CD4-positive, alpha-beta T cell treated with Interleukin-4 for 1 hour (primary cell): ENCODE results near the gene VHLL.

ENCODE experiments used
- DNase-seq, 2 donors: peaks; one replicate each; pipeline ENCODE4 v3.0.0-alpha.2; 2020 to 2022

VHLL gene

GRCh38 chr1:156289857-156290256, 9.2 kb downstream of the VHLL start:
- no peak for DNase-seq

DNA sequence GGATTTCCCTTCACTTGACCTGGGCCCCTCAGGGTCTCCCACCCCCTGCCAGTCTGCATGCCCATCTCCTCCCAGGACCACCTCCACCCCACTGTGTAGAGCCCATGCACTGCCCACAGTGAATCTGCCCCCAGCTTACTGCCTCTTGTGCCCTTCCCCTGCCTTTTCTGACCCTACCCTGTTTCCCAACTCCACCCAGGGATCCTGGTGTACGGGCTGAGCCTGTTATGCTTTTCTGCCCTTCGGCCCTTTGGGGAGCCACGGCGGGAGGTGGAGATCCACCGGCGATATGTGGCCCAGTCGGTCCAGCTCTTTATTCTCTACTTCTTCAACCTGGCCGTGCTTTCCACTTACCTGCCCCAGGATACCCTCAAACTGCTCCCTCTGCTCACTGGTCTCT, 13.0 kb downstream of the VHLL start:
- no peak for DNase-seq

- no peak for DNase-seq
These were observed 13.7 kb downstream of the VHLL start for GRCh38 chr1:156285437-156285836.

DNA sequence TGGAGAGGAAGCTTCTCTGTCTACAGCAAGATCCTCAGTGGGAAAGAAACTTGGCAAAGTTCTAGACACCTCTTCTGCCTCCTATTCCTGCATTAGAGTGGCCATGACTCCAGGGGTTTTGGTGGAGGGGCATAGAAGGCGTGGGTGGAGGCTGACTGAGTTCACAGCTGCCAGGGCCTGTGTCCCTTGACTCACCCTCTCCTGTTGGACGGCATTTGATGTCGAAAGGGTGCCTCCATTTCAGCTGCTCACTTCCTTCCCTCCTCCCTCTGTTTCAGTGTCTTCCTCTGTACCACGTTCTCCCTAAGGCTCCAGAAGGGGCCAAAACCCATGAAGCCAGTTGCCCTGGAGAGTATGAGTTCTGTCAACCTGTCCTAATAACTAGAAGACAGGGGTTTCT, 14.3 kb downstream of the VHLL start:
- no peak for DNase-seq

DNA sequence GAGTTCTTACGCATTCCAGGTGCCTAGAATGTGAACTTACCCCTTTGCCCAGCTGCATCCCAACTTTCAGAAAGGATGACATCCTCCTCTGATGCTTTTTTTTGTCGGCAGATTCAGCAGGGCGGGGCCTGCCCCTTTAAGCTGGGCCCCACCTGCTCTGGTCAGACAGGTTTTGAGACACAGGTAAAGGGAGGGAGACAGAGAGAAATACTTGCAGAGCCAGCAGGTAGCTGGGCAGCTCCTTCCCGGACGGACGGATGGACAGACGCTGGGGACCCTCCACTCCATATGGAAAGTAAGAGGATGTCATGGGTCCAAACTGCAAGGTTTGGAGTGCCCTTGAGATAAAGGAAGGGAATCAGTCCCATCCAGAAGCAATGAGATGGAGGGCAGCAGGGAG, 15.0 kb downstream of the VHLL start, which contains the start of gene TMEM79:
TSS of gene TMEM79 (plus strand) at position 214 of the 400 bp plus-strand sequence. CDS start 902 bp downstream, outside the sequence.
- no peak for DNase-seq

- no peak for DNase-seq
These were observed 15.6 kb downstream of the VHLL start for GRCh38 chr1:156283521-156283920.

- peak; percentile 98 for DNase-seq
These were observed 16.5 kb downstream of the VHLL start, which contains the start of gene SMG5 for GRCh38 chr1:156282479-156283222. Gene SMG5 (minus strand): TSS chr1:156282825. CDS start chr1:156282680, 145 bp downstream.

- no peak for DNase-seq
These were observed 17.2 kb downstream of the VHLL start for GRCh38 chr1:156281693-156282478.

GRCh38 chr1:156281281-156281680, 17.8 kb downstream of the VHLL start:
- peak; percentile 17 to 22 for DNase-seq

DNA sequence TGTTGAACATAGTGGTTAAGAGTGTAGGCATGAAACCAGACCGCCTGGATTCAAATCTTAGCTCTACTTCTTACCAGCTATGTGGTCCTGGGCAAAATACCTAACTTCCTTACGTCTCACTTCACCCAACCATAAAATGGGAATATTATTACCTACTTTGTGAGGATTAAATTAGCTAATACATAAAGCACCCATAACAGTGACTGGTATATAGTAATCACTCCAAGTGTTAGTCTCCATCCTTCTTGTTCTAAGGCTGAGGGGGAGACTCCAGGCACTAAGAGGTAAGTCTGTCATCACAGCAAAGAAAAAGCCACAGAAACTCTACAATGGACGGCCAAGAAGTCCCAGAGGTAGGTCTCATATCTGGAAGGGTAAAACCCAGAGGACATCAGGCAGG, 19.3 kb downstream of the VHLL start:
- DNase-seq, result no peak

- no peak for DNase-seq
These were observed 22.1 kb downstream of the VHLL start for GRCh38 chr1:156276966-156277381.

- no peak for DNase-seq
These were observed 22.6 kb downstream of the VHLL start for GRCh38 chr1:156276532-156276931.

GRCh38 chr1:156270314-156270713, 28.8 kb downstream of the VHLL start:
- no peak for DNase-seq

- no peak for DNase-seq
These were observed 30.8 kb downstream of the VHLL start for GRCh38 chr1:156268336-156268735.

DNA sequence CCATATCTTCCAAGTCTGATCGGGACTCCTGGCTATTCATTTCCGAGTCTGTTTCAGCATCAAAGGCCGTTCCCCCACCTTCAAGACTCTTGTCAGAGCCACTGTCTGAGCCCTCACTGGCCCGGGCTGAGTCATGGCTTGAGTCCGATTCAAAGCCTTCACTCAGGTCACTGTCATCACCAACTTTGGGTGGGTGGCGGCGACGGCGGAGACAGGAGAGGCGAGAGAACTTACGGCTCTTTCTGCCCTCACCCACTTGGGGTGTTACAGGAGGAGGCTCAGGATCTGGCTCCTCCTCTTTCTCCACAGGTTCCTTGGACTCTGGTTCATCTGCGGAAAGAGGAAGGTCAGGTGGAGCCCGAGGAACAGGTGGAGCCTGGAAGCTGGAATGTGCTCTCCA, 33.1 kb downstream of the VHLL start:
- no peak for DNase-seq

GRCh38 chr1:156263288-156263655, 35.8 kb downstream of the VHLL start:
- no peak for DNase-seq

GRCh38 chr1:156262461-156263287, 36.4 kb downstream of the VHLL start:
- no peak for DNase-seq

DNA sequence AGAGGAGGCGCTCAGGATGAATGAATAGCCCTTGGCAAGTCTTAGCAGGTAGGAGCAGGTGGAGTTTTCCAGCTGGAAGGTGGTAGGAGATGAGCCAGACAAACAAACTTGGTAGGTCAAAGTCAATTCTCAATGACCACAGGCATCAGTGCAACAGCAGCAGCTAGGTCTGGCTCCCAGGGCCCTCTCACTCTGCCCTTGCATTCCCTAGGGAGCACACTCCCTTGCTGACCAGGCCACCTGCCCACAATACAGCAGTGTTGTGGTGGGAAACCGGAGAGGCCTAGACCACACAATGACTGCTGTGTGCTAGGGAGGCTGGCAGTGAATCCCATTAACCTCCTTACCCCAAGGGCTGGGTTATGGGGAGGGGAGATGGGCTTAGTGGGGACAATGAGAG, 38.2 kb downstream of the VHLL start:
- DNase-seq, result no peak

DNA sequence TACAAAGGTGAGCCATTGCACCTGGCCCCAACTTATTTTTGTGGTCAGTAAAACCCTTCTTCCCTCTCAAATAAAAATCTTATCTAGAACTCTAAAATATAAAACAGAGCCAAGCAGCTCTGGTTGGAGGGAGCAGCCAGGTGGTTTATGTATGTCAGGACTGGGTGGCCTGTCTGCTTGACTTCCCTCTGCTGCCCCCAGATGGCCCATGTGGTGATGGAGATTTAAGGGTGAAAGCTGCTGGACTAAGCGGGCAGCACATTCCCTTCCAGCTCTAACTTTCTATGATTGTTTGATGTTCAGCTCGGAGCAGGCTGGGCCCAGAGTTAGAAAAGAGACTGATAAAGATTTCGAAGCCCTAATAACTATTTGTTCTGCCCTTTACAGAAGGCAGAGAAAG, 39.3 kb downstream of the VHLL start:
- no peak for DNase-seq

- no peak for DNase-seq
These were observed 40.2 kb downstream of the VHLL start for GRCh38 chr1:156258859-156259258.

- no peak for DNase-seq
These were observed 41.4 kb downstream of the VHLL start for GRCh38 chr1:156257711-156258110.

DNA sequence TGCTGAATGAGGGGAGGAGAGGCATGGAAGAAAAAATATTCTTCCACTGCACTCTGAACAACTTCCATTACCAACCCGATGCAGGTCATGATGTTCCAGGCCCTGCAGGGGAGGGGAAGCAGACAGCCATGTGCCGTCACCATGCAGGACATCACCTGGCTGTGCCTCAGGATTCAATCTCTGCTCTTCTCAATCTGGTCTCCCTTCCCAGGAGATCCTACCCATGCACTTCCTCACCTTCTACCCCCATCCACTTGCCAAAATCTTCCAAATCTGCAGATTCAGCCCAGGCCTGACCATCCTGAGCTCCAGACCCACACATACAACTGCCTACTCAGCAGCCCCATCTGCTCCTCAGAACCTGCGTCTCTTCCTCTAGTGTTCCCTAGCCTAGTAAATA, 45.5 kb downstream of the VHLL start:
- no peak for DNase-seq

- no peak for DNase-seq
These were observed 47.6 kb downstream of the VHLL start for GRCh38 chr1:156251527-156251926.
